Measurements from ENCODE around the gene RAB4A. TPM values are rescaled to one million over a fixed set of nuclear protein-coding genes. Genes with fewer than 3 reads are reported as not detected.

RAB4A gene
- total RNA-seq, 1 experiment from 2014 or later: 66.7 TPM

DNA sequence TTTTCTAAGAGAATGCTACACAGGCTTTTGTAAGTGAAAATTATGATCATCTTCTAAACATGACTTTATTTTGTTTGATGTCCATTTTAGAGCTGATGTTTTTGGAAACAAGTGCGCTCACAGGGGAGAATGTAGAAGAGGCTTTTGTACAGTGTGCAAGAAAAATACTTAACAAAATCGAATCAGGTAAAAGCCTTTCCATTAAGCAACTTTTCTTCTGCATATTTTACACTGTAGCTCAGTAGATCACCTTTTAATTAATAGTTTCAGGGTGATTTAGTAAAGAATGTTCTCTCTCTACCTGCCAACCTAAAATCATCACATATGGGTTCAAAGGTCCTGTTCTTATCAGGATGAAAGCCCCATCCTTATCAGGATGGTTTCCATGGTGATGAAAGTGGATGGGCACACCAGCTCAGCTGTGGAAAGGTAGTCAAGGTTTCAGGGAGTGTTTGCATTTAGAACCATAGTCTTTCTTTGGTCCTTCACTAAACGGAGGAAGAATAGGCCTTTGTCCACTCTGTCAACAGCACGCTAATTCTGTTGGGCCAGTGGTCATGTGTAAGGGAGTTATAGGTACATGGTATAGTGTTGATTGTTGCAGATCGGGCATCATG, 28.1 kb downstream of the RAB4A start:
- Mint-ChIP-seq H3K9me3 (no peaks in the 10 kb centered on the region), H3K4me1 (peaks cover 7 to 10% of the 10 kb centered on the region in 2 experiments), H3K36me3 (ENCODE audit: insufficient read depth in 1 of 3, low read depth in 3 of 3) (peaks cover 12 to 36% (median 21%) of the 10 kb centered on the region in 3 experiments; a peak in 5 of 7 replicates), H3K4me3 (no peak overlapping the region), H3K27me3 (ENCODE audit: low read depth) (no peaks in the 10 kb centered on the region), H3K27ac (no peak overlapping the region)
- H2BK20ac ChIP-seq (ENCODE audit: low read depth, low read length, poor library complexity, severe bottlenecking): no peak overlapping the region
- no peak overlapping the region for H3T11ph ChIP-seq (ENCODE audit: low read length)
- H4K5ac ChIP-seq (ENCODE audit: insufficient read length, low read depth, low read length): no peak overlapping the region
- H2BK12ac ChIP-seq (ENCODE audit: insufficient read length, low read depth, low read length): no peak overlapping the region
- H3K23ac ChIP-seq (ENCODE audit: insufficient read length, low read depth, low read length): no peak overlapping the region
- H3K18ac ChIP-seq (ENCODE audit: insufficient read length, low read depth, low read length): no peak overlapping the region
- H3K9me3 ChIP-seq (ENCODE audit: control insufficient read depth, low read depth, low read length): no peaks in the 10 kb centered on the region
- H3K79me1 ChIP-seq (ENCODE audit: insufficient read depth, low read depth, low read length, poor library complexity, severe bottlenecking): no peaks in the 10 kb centered on the region
- H3K4ac ChIP-seq (ENCODE audit: low read depth, low read length): no peak overlapping the region
- H3K9ac ChIP-seq (ENCODE audit: extremely low read depth, insufficient read length, low read length): no peak overlapping the region
- TF ChIP-seq CTCF (conservative IDR thresholded peaks at IDR 0.05): no peak
- no peak overlapping the region for H2BK5ac ChIP-seq (ENCODE audit: insufficient read length, low read length)
- WGBS (ENCODE audit: extremely low coverage, insufficient read length, low lambda C conversion rate): no CpG with 5 or more reads among the region's 5 CpGs
- H3K27me3 ChIP-seq (ENCODE audit: insufficient read depth, low read length): no peaks in the 10 kb centered on the region
- H3K14ac ChIP-seq (ENCODE audit: insufficient read depth, low read length): no peak overlapping the region
- H2AFZ ChIP-seq (ENCODE audit: low read length): no peak overlapping the region
- no peaks in the 10 kb centered on the region for H3K23me2 ChIP-seq (ENCODE audit: insufficient read length, low read depth, low read length, poor library complexity, severe bottlenecking)
- no peaks in the 10 kb centered on the region for H4K20me1 ChIP-seq (ENCODE audit: control insufficient read depth, insufficient read depth, insufficient read length)
- no peak for DNase-seq
- no peak overlapping the region for H2AK5ac ChIP-seq (ENCODE audit: insufficient read length, low read length)
- no peaks in the 10 kb centered on the region for H3K4me1 ChIP-seq (ENCODE audit: insufficient read depth, low read length)
- H4K8ac ChIP-seq (replicated peaks; ENCODE audit: insufficient read length, low read depth, low read length): no peak overlapping the region
- no peak overlapping the region for H3K56ac ChIP-seq (ENCODE audit: insufficient read length, low read depth, low read length)
- H4K91ac ChIP-seq (ENCODE audit: insufficient read length, low read depth, low read length): no peak overlapping the region
- no peak overlapping the region for H3K27ac ChIP-seq (ENCODE audit: insufficient read length, low read depth, low read length)
- H3K4me2 ChIP-seq (ENCODE audit: insufficient read depth, insufficient read length, low read length): no peak overlapping the region
- H2BK15ac ChIP-seq (ENCODE audit: low read depth, low read length): no peak overlapping the region
- no peaks in the 10 kb centered on the region for H3K79me2 ChIP-seq (ENCODE audit: insufficient read depth, low read length)
- no peak overlapping the region for H2BK120ac ChIP-seq (ENCODE audit: low read depth, low read length, poor library complexity, severe bottlenecking)
